Parathyroid adenoma (tissue), 2 donors: ENCODE results near the gene OPCML.

Experiments used
- H2AFZ ChIP-seq: fragments of 300-600 bp; sonication (generic); one replicate; pipeline ENCODE4 v1.7.0; 2017; ENCODE audit warnings: antibody characterized with exemption, mild to moderate bottlenecking
- H3K27ac ChIP-seq: fragments of 300-600 bp; sonication (generic); one replicate; pipeline ENCODE4 v1.7.0; 2017
- H3K27me3 ChIP-seq: fragments of 300-600 bp; sonication (generic); one replicate; pipeline ENCODE4 v1.7.0; 2017; ENCODE audit warnings: low read length; ENCODE audit not compliant: control insufficient read depth, insufficient read depth
- H3K36me3 ChIP-seq: fragments of 300-600 bp; sonication (generic); one replicate; pipeline ENCODE4 v1.7.0; 2017; ENCODE audit warnings: low read length; ENCODE audit not compliant: control insufficient read depth, insufficient read depth
- H3K4me1 ChIP-seq: fragments of 300-600 bp; sonication (generic); one replicate; pipeline ENCODE4 v1.7.0; 2017; ENCODE audit warnings: control low read depth
- H3K4me2 ChIP-seq: fragments of 300-600 bp; sonication (generic); one replicate; pipeline ENCODE4 v1.7.0; 2017; ENCODE audit warnings: low read length
- H3K4me3 ChIP-seq: fragments of 300-600 bp; sonication (generic); one replicate; pipeline ENCODE4 v1.7.0; 2017; ENCODE audit warnings: low read depth, low read length
- H3K79me2 ChIP-seq: fragments of 300-600 bp; sonication (generic); one replicate; pipeline ENCODE4 v1.7.0; 2017; ENCODE audit warnings: control low read depth
- H3K9ac ChIP-seq: fragments of 300-600 bp; sonication (generic); one replicate; pipeline ENCODE4 v1.7.0; 2017; ENCODE audit warnings: mild to moderate bottlenecking
- H3K9me3 ChIP-seq: fragments of 300-600 bp; sonication (generic); one replicate; pipeline ENCODE4 v1.7.0; 2017; ENCODE audit warnings: low read length; ENCODE audit not compliant: control insufficient read depth
- CTCF ChIP-seq: fragments of 300-600 bp; sonication (generic); IDR thresholded peaks from one replicate; pipeline ENCODE4 v1.7.0; 2017; ENCODE audit warnings: antibody characterized with exemption, mild to moderate bottlenecking
- donor health status: primary hyperparathyroidism.

OPCML gene

GRCh38 chr11:133325711-133326110, 206.6 kb downstream of the OPCML start:
- Histone ChIP-seq H3K79me2 (no peaks in the 10 kb centered on the region), H3K27ac (no peak overlapping the region), H3K36me3 (no peaks in the 10 kb centered on the region), H2AFZ (no peak overlapping the region), H3K27me3 (no peaks in the 10 kb centered on the region), H3K4me1 (no peaks in the 10 kb centered on the region), H3K9ac (no peak overlapping the region), H3K4me3 (no peak overlapping the region), H3K4me2 (no peak overlapping the region), H3K9me3 (no peaks in the 10 kb centered on the region)
- no peak for TF ChIP-seq CTCF

GRCh38 chr11:133323354-133323753, 208.9 kb downstream of the OPCML start:
- Histone ChIP-seq H3K9me3 (no peaks in the 10 kb centered on the region), H3K27me3 (no peaks in the 10 kb centered on the region), H3K9ac (no peak overlapping the region), H3K4me3 (no peak overlapping the region), H3K79me2 (no peaks in the 10 kb centered on the region), H2AFZ (no peak overlapping the region), H3K4me1 (no peaks in the 10 kb centered on the region), H3K4me2 (no peak overlapping the region), H3K27ac (no peak overlapping the region), H3K36me3 (no peaks in the 10 kb centered on the region)
- TF ChIP-seq CTCF: no peak

GRCh38 chr11:133318221-133318620, 214.1 kb downstream of the OPCML start:
- Histone ChIP-seq H3K4me3 (no peak overlapping the region), H3K27me3 (no peaks in the 10 kb centered on the region), H2AFZ (no peak overlapping the region), H3K9me3 (no peaks in the 10 kb centered on the region), H3K27ac (no peak overlapping the region), H3K36me3 (no peaks in the 10 kb centered on the region), H3K4me1 (no peaks in the 10 kb centered on the region), H3K4me2 (no peak overlapping the region), H3K9ac (no peak overlapping the region), H3K79me2 (no peaks in the 10 kb centered on the region)
- TF ChIP-seq CTCF: no peak

- Histone ChIP-seq H3K4me2 (no peak overlapping the region), H3K9me3 (no peaks in the 10 kb centered on the region), H3K9ac (no peak overlapping the region)
These were observed 221.1 kb downstream of the OPCML start for GRCh38 chr11:133311230-133311629.

More at GRCh38 chr11:133311230-133311629, 221.1 kb downstream of the OPCML start:
- H3K36me3 ChIP-seq: no peaks in the 10 kb centered on the region
- H3K4me1 ChIP-seq: no peaks in the 10 kb centered on the region
- no peak overlapping the region for H3K4me3 ChIP-seq
- no peak overlapping the region for H2AFZ ChIP-seq
- H3K27me3 ChIP-seq: no peaks in the 10 kb centered on the region
- no peaks in the 10 kb centered on the region for H3K79me2 ChIP-seq
- no peak overlapping the region for H3K27ac ChIP-seq
- no peak for TF ChIP-seq CTCF
